A549 (cell line): ENCODE results near the gene RUNX1. TPM values are rescaled to one million over a fixed set of nuclear protein-coding genes. Genes with fewer than 3 reads are reported as not detected.

Experiments
- ATAC-seq, 2 experiments: fragments of 200-7000 bp in 1 of 2; fragments of >200 bp in 1 of 2; cut with Nextera tagmentation in 1 of 2; cut with Tn5 transposase in 1 of 2; 3 replicates each; pipeline versions ENCODE4 v1.8.0 to v1.9.1; 2018 to 2020; ENCODE audit warnings: mild to moderate bottlenecking in 1 of 2, moderate library complexity in 1 of 2
- CTCF ChIA-PET: fragments of 300-600 bp; sonication (Branson Sonifier 250); formaldehyde crosslinking; extraction: SDS; loops from one replicate; lab custom pipeline; 2021; ENCODE audit warnings: antibody characterized with exemption, inconsistent platforms; lab: Yijun Ruan, JAX
- POLR2A ChIA-PET: fragments of 350-600 bp; formaldehyde crosslinking; extraction: SDS; loops from one replicate; lab custom pipeline; 2021; ENCODE audit warnings: antibody characterized with exemption, inconsistent platforms; lab: Yijun Ruan, JAX
- DNase-seq, 2 experiments: peaks; one replicate each; pipeline versions ENCODE4 v3.0.0 to v3.0.0-alpha.2; 2011 to 2016; ENCODE audit warnings: low read depth in 1 of 2, low spot score in 1 of 2
- FAIRE-seq: peaks from 2 replicates; lab custom pipeline; 2011; peaks lifted over from hg19 to GRCh38; lab: Jason Lieb, UNC
- H3K27ac ChIP-seq, 2 experiments: fragments of >200 bp; sonication (Bioruptor Twin); formaldehyde crosslinking; 3 replicates each; pipeline ENCODE4 v1.5.1; 2016 to 2017
- H3K4me1 ChIP-seq: fragments of >200 bp; sonication (Bioruptor Twin); formaldehyde crosslinking; 3 replicates; pipeline ENCODE4 v1.6.1; 2016
- H3K4me2 ChIP-seq: fragments of >200 bp; sonication (Bioruptor Twin); formaldehyde crosslinking; 3 replicates; pipeline ENCODE4 v1.6.1; 2016
- H3K4me3 ChIP-seq: fragments of >200 bp; sonication (Bioruptor Twin); formaldehyde crosslinking; 3 replicates; pipeline ENCODE4 v1.5.1; 2016
- H3K9me3 ChIP-seq: fragments of >200 bp; sonication (Bioruptor Twin); formaldehyde crosslinking; 3 replicates; pipeline ENCODE4 v1.6.1; 2016
- ATOH8 ChIP-seq: fragments of 250-450 bp; sonication (Bioruptor Pico); IDR thresholded peaks from 2 replicates; pipeline ENCODE4 v1.5.0; 2020; ENCODE audit warnings: low read depth, mild to moderate bottlenecking, moderate library complexity
- BCL3 ChIP-seq: fragments of >200 bp; sonication (Bioruptor Twin); formaldehyde crosslinking; IDR thresholded peaks from 3 replicates; pipeline ENCODE4 v1.6.1; 2016
- CBX8 ChIP-seq: fragments of 200-600 bp; sonication (generic); IDR thresholded peaks from 2 replicates; pipeline ENCODE4 v1.6.1; 2016
- CHD4 ChIP-seq: fragments of 200-600 bp; sonication (generic); IDR thresholded peaks from 2 replicates; pipeline ENCODE4 v1.6.1; 2016; ENCODE audit warnings: antibody characterized with exemption, mild to moderate bottlenecking, borderline replicate concordance
- CTCF ChIP-seq: fragments of >200 bp; sonication (Bioruptor Twin); formaldehyde crosslinking; IDR thresholded peaks from 3 replicates; pipeline ENCODE4 v1.5.1; 2016
- E2F6 ChIP-seq: IDR thresholded peaks from 2 replicates; pipeline ENCODE4 v1.6.1; 2012; ENCODE audit warnings: low read depth, borderline replicate concordance
- ELK1 ChIP-seq: fragments of 150-350 bp; IDR thresholded peaks from 2 replicates; pipeline ENCODE4 v1.6.1; 2014; ENCODE audit warnings: low read depth, mild to moderate bottlenecking, low read length
- EP300 ChIP-seq, 2 experiments: fragments of >200 bp; sonication (Bioruptor Twin); formaldehyde crosslinking; IDR thresholded peaks; 2 replicates in 1 of 2; 3 replicates in 1 of 2; pipeline ENCODE4 v1.6.1; 2016 to 2017
- FOSL2 ChIP-seq, 2 experiments: fragments of 450-650 bp in 1 of 2; fragments of >200 bp in 1 of 2; sonication (Bioruptor Twin) in 1 of 2; formaldehyde crosslinking; IDR thresholded peaks; 2 replicates each; pipeline versions ENCODE4 v1.5.0 to v1.6.1; 2016 to 2020; ENCODE audit warnings: mild to moderate bottlenecking in 1 of 2, moderate library complexity in 1 of 2
- FOXS1 ChIP-seq: fragments of 250-450 bp; sonication (Bioruptor Pico); IDR thresholded peaks from 2 replicates; pipeline ENCODE4 v1.5.0; 2020; ENCODE audit warnings: mild to moderate bottlenecking, moderate library complexity
- HMGXB4 ChIP-seq: fragments of 250-450 bp; sonication (Bioruptor Pico); IDR thresholded peaks from 2 replicates; pipeline ENCODE4 v1.5.0; 2021; ENCODE audit warnings: mild to moderate bottlenecking, moderate library complexity, borderline replicate concordance
- HOXA7 ChIP-seq: fragments of 250-450 bp; sonication (Bioruptor Pico); IDR thresholded peaks from 2 replicates; pipeline ENCODE4 v1.5.0; 2020; ENCODE audit warnings: mild to moderate bottlenecking, moderate library complexity
- HOXB13 ChIP-seq: fragments of 250-450 bp; sonication (Bioruptor Pico); IDR thresholded peaks from 2 replicates; pipeline ENCODE4 v1.5.0; 2020; ENCODE audit warnings: low read depth, mild to moderate bottlenecking, moderate library complexity
- HOXB5 ChIP-seq: fragments of 250-450 bp; sonication (Bioruptor Pico); IDR thresholded peaks from 2 replicates; pipeline ENCODE4 v1.5.0; 2020; ENCODE audit warnings: mild to moderate bottlenecking, moderate library complexity
- KDM5A ChIP-seq: fragments of 200-600 bp; sonication (generic); IDR thresholded peaks from 2 replicates; pipeline ENCODE4 v1.6.1; 2016; ENCODE audit warnings: antibody characterized with exemption, mild to moderate bottlenecking
- MYC ChIP-seq: IDR thresholded peaks from 2 replicates; pipeline ENCODE4 v1.6.1; 2012; ENCODE audit warnings: mild to moderate bottlenecking, inconsistent platforms, low read length, improper control_type of control experiment, borderline replicate concordance
- POLR2AphosphoS2 ChIP-seq: conservative IDR thresholded peaks from 2 replicates; pipeline ENCODE4 v1.6.1; 2012; ENCODE audit warnings: low read length, improper control_type of control experiment, inconsistent platforms
- RAD21 ChIP-seq, 2 experiments: fragments of >200 bp in 1 of 2; sonication (Bioruptor Twin) in 1 of 2; formaldehyde crosslinking in 1 of 2; IDR thresholded peaks in 1 of 2; conservative IDR thresholded peaks in 1 of 2; 2 replicates in 1 of 2; 3 replicates in 1 of 2; pipeline ENCODE4 v1.6.1; 2012 to 2018; ENCODE audit warnings: inconsistent platforms in 1 of 2
- RARB ChIP-seq: fragments of 250-450 bp; sonication (Bioruptor Pico); IDR thresholded peaks from 2 replicates; pipeline ENCODE4 v1.8.0; 2021; ENCODE audit warnings: mild to moderate bottlenecking, moderate library complexity
- REST ChIP-seq: fragments of 200-600 bp; sonication (generic); IDR thresholded peaks from 2 replicates; pipeline ENCODE4 v1.6.1; 2016; ENCODE audit warnings: antibody characterized with exemption, mild to moderate bottlenecking, moderate library complexity
- RFX5 ChIP-seq: fragments of 450-650 bp; IDR thresholded peaks from 2 replicates; pipeline ENCODE4 v1.7.1; 2014; ENCODE audit warnings: antibody characterized with exemption, mild to moderate bottlenecking, moderate library complexity
- SMC3 ChIP-seq: fragments of >200 bp; sonication (Bioruptor Twin); formaldehyde crosslinking; IDR thresholded peaks from 3 replicates; pipeline ENCODE4 v1.6.1; 2018; ENCODE audit warnings: inconsistent platforms
- TP53 ChIP-seq: fragments of 250-450 bp; sonication (Bioruptor Pico); IDR thresholded peaks from 2 replicates; pipeline ENCODE4 v1.5.0; 2021; ENCODE audit warnings: mild to moderate bottlenecking, moderate library complexity
- ZC3H11A ChIP-seq: fragments of 450-650 bp; IDR thresholded peaks from 2 replicates; pipeline ENCODE4 v1.6.1; 2014; ENCODE audit warnings: antibody characterized with exemption, mild to moderate bottlenecking
- ZNF302 ChIP-seq: fragments of 250-450 bp; sonication (Bioruptor Pico); IDR thresholded peaks from 2 replicates; pipeline ENCODE4 v1.9.0; 2021; ENCODE audit warnings: inconsistent platforms, mild to moderate bottlenecking, moderate library complexity
- ZSCAN20 ChIP-seq: fragments of 250-450 bp; sonication (Bioruptor Pico); IDR thresholded peaks from 2 replicates; pipeline ENCODE4 v1.8.0; 2022; ENCODE audit warnings: mild to moderate bottlenecking, moderate library complexity
- WGBS: methylation state at CpG from one replicate; pipeline ENCODE4 v1.1.6; 2017; ENCODE audit errors: missing lambda C conversion rate; 5-methylcytosine and 5-hydroxymethylcytosine counted together
- polyA plus RNA-seq, 4 experiments: library from polyadenylated mRNA; depleted of rRNA in 3 of 4; stranded (reverse); fragments of >200 nt; fragmentation: RNase III in 1 of 4; extraction: RNeasy Plus Mini Kit Qiagen cat#74134 plus additional on column Dnase treatment in 1 of 4; gene quantifications; 2 replicates in 3 of 4; 3 replicates in 1 of 4; pipeline ENCODE4 v1.2.3, GENCODE V29; 2011 to 2017

RUNX1 gene
- polyA plus RNA-seq, 2 of the 4 experiments (the other 2 are of a cell fraction) = 5.5 TPM

GRCh38 chr21:34795548-34796180, 253.4 kb downstream of the RUNX1 start (continued):
- TF ChIP-seq ZNF302 (CRISPR knock-in tag) (no peak), CBX8 (no peak), SMC3 (no peak), FOSL2 (IDR thresholded peaks at IDR 0.05) (no peak), FOSL2 (CRISPR knock-in tag; IDR thresholded peaks at IDR 0.05) (peak; percentile 59)

- no peak overlapping the region for H3K4me3 ChIP-seq
- ATAC-seq (peak; percentile 74 to 80), DNase-seq (peak; percentile 26 to 61), FAIRE-seq (no peak)
- POLR2A ChIA-PET = interaction anchor here (1.0 to 3.6 kb wide), 3 partner anchors 13 to 93 kb away, joined by 5 to 14 read pairs (median 8); no protein-coding TSS in a partner anchor
- WGBS = 17% methylated on average over 5 of the region's 5 CpGs
- H3K4me1 ChIP-seq = peaks cover 74% of the 10 kb centered on the region
- CTCF ChIA-PET = interaction anchor here (0.8 to 2.3 kb wide), 8 partner anchors 10 to 91 kb away, joined by 3 to 12 read pairs (median 5); no protein-coding TSS in a partner anchor
- peak overlapping the region; percentile 51 for H3K4me2 ChIP-seq
- no peaks in the 10 kb centered on the region for H3K9me3 ChIP-seq
- H3K27ac ChIP-seq = peak overlapping the region; percentile 77 to 85
- TF ChIP-seq CHD4 = no peak
- TF ChIP-seq RARB (CRISPR knock-in tag) = no peak
- no peak for TF ChIP-seq FOXS1 (CRISPR knock-in tag)
- peak; percentile 26; the same call in 2 of the 3 replicates for TF ChIP-seq CTCF
- TF ChIP-seq POLR2AphosphoS2 = no peak
- TF ChIP-seq HMGXB4 (CRISPR knock-in tag) = no peak
- TF ChIP-seq CBX8 = no peak
- TF ChIP-seq HOXA7 (CRISPR knock-in tag) = no peak
- TF ChIP-seq MYC = no peak
- no peak for TF ChIP-seq RFX5
- TF ChIP-seq BCL3 = no peak
- no peak for TF ChIP-seq REST
- TF ChIP-seq HOXB5 = no peak
- TF ChIP-seq ZSCAN20 = no peak
- TF ChIP-seq ELK1 = no peak
- TF ChIP-seq RAD21 (conservative IDR thresholded peaks at IDR 0.05 in 1 of 2, IDR thresholded peaks at IDR 0.05 in 1 of 2) = peak; percentile 46 to 52
- TF ChIP-seq E2F6 = no peak
- no peak for TF ChIP-seq ZC3H11A
- TF ChIP-seq ATOH8 (CRISPR knock-in tag) = no peak
- no peak for TF ChIP-seq EP300 (IDR thresholded peaks at IDR 0.05)
- TF ChIP-seq KDM5A = no peak
- no peak for TF ChIP-seq TP53
- 0 out of 2 replicates have a peak, but pooled peaks have one; percentile 35 for TF ChIP-seq HOXB13
Observed at GRCh38 chr21:34795175-34795547, 253.9 kb downstream of the RUNX1 start.
